ENCODE results near the gene SSTR1. TPM values are rescaled to one million over a fixed set of nuclear protein-coding genes. Genes with fewer than 3 reads are reported as not detected.

SSTR1 gene
- total RNA-seq, 1 experiment from 2014 or later, result not detected

- Histone ChIP-seq H3K36me3 (ENCODE audit: control insufficient read depth in 1 of 2, insufficient read depth in 2 of 2, low read length in 2 of 2) (no peaks in the 10 kb centered on the region), H3K27me3 (ENCODE audit: insufficient read depth, low read length) (no peaks in the 10 kb centered on the region), H4K20me1 (ENCODE audit: insufficient read depth) (no peaks in the 10 kb centered on the region), H3K9me3 (ENCODE audit: control insufficient read depth in 1 of 2, insufficient read depth in 1 of 2, low read depth in 1 of 2, low read length in 2 of 2) (no peaks in the 10 kb centered on the region), H3K79me2 (ENCODE audit: insufficient read depth, low read length) (no peaks in the 10 kb centered on the region), H3K4me2 (ENCODE audit: low read length) (no peak overlapping the region), H3K9ac (ENCODE audit: low read length) (no peak overlapping the region), H3K9me2 (ENCODE audit: insufficient read depth) (no peaks in the 10 kb centered on the region), H3K27ac (ENCODE audit: low read depth, low read length) (no peak overlapping the region), H3K4me3 (replicated peaks in 1 of 2; ENCODE audit: low read depth in 1 of 2, low read length in 2 of 2) (no peak overlapping the region), H3K4me1 (ENCODE audit: control insufficient read depth in 1 of 2, insufficient read depth in 2 of 2, low read length in 2 of 2) (no peaks in the 10 kb centered on the region), H2AFZ (ENCODE audit: low read depth, low read length, poor library complexity, severe bottlenecking) (no peak overlapping the region)
- CTCF ChIA-PET, result no interaction called here
- DNase-seq (ENCODE audit: low read depth, low spot score) (no peak), ATAC-seq (no peak)
- POLR2A ChIA-PET, result no interaction called here
- no peak for TF ChIP-seq CEBPB (IDR thresholded peaks at IDR 0.05; ENCODE audit: low read depth)
- TF ChIP-seq REST (IDR thresholded peaks at IDR 0.05; ENCODE audit: low read depth), result no peak
- no peak for TF ChIP-seq CTCF (IDR thresholded peaks at IDR 0.05 in 2 of 3, conservative IDR thresholded peaks at IDR 0.05 in 1 of 3; ENCODE audit: borderline replicate concordance in 1 of 3, insufficient read depth in 1 of 3, low read depth in 2 of 3, low read length in 2 of 3)
- no peak for TF ChIP-seq EZH2phosphoT487 (IDR thresholded peaks at IDR 0.05; ENCODE audit: borderline replicate concordance)
- no peak for TF ChIP-seq CBX3 (IDR thresholded peaks at IDR 0.05; ENCODE audit: low read depth)
- no peak for TF ChIP-seq SIN3A (IDR thresholded peaks at IDR 0.05; ENCODE audit: low read depth)
- TF ChIP-seq EZH2 (IDR thresholded peaks at IDR 0.05), result no peak
- TF ChIP-seq RAD21 (IDR thresholded peaks at IDR 0.05; ENCODE audit: low read depth), result no peak
- TF ChIP-seq EGR1 (IDR thresholded peaks at IDR 0.05; ENCODE audit: low read depth), result no peak
- RAD21 ChIA-PET (ENCODE audit: low non-redundant PET in 1 of 2, low total read pairs in 2 of 2, uncharacterized antibody in 2 of 2, unreplicated experiment in 2 of 2), result no interaction called here
- intact Hi-C loops (cut with micrococcal nuclease), result no loop called here
- BruUV-seq (replicated peaks), result no TSS peak
Measured at GRCh38 chr14:38211255-38211735, 3.6 kb downstream of the SSTR1 start.

All from HCT116 (cell line).